Ureter (tissue), 1 donor: ENCODE measurements around the gene FOLR3. TPM values are rescaled to one million over a fixed set of nuclear protein-coding genes. Genes with fewer than 3 reads are reported as not detected.
"Not testable (repeated sequence)": the region's sequence is repeated elsewhere in the genome, so short reads cannot be mapped to it uniquely, and the experiment has no call there.

Experiments used
- DNase-seq: peaks from one replicate; pipeline ENCODE4 v3.0.0-alpha.2; 2020; ENCODE audit warnings: low spot score
- total RNA-seq: library from RNA; stranded (reverse); gene quantifications from one replicate; pipeline ENCODE4 v1.2.4, GENCODE V29; 2023
- donor health status: DM: yes; HTN: yes; CAD: no.

Gene FOLR3
- total RNA-seq, 1 donor from 2014 or later, result not detected

DNA sequence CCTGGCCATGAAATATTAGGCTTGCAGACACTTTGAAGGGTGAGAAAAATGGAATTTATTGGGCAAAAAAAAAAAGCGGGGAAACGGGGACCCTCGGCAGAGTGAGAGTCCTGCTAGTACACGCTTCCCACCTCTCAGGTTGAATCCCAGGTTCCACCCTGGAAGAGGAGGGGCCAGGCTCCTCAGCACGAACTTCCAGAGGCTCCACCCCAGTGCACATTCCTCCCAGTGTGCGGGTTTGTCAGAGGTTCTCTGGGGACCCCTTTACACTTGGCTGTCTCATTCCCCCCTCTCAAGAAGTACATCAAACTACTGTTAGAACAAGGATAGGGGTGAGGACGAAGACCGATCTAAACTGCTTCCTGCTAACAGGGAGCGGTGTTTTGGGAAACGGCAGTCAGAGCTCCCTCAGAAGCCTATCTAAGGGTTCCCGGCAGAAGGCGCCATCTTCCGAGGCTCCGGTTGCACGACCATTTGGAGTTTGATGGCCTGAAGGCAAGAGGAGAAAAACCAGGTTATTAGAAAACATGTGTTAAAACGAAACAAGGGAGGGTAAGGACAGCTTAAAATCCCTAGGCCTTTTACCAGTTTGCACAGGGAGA, 27.5 kb downstream of the FOLR3 start:
- no peak for DNase-seq

GRCh38 chr11:72164187-72164586, 28.7 kb downstream of the FOLR3 start:
- not testable (repeated sequence) for DNase-seq

DNA sequence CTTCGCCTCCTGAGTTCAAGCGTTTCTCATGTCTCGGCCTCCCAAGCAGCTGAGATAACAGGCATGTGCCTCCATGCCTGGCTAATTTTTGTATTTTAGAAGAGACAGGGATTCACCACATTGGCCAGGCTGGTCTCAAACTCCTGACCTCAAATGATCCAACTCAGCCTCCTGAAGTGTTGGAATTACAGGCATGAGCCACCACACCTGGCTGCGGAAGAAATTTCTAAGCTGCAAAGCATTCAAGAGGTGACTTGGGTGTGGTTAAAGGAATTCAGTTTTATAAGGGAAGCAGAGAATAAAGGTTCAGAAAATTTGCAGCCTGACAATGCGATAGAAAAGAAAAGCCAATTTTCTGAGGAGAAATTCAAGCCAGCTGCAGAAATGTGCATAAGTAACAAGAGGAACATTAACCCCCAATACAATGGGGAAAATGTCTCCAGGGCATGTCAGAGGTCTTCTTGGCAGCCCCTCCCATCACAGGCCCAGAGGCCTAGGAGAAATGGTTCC, 33.6 kb downstream of the FOLR3 start:
- DNase-seq, result not testable (repeated sequence)

DNA sequence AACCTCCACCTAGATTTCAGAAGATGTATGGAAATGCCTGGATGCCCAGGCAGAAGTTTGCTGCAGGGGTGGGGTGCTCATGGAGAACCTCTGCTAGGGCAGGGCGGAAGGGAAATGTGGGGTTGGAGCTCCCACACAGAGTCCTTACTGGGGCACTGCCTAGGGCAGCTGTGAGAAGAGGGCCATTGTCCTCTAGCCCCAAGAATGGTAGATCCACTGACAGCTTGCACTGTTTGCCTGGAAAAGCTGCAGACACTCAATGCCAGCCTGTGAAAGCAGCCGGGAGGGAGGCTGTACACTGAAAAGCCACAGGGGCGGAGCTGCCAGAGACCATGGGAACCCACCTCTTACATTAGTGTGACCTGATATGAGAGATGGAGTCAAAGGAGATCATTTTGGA, 34.2 kb downstream of the FOLR3 start:
- not testable (repeated sequence) for DNase-seq

GRCh38 chr11:72172043-72172442, 36.5 kb downstream of the FOLR3 start:
- DNase-seq, result not testable (repeated sequence)

- DNase-seq, result no peak
These were observed 37.8 kb downstream of the FOLR3 start for GRCh38 chr11:72173291-72173690.

DNA sequence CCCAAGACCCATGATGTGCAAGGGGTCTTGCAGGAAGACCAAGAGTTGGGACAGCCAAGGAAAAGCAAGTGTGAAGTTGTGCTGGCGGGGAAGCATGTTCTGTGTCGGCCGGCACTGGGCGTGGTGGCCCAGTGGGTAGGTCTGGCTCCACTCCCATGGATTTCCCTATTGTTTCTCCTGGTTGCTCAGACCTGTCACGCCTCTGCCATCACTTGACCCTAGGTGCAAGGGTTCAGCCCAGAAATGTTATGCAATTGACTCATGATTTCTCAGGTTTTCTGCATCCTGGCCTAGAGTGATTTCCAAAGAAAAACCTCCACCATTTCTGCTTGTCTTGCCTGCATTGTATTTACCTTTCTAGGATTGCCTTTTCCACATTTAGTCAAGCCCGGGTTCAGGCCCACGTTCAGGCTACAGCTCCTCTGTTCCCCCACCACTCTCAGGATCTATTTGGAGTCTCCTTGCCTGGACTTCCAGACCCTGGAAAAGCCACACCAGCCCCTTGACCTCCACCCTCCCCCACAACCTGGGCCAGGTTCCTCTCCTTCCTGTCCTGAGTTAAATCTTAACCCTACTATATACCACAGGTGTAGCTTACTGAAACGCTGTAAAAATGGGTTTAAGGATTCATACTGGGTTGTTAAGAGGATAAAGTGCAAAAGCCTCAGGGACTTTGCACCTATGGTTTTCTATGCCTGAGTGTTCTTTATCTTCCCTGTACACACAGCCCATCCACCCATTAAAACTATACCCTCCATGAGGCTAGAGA, 39.0 kb downstream of the FOLR3 start:
- DNase-seq, result no peak

GRCh38 chr11:72177656-72178055, 42.1 kb downstream of the FOLR3 start:
- DNase-seq, result no peak

- DNase-seq, result no peak
These were observed 43.7 kb downstream of the FOLR3 start for GRCh38 chr11:72179049-72179803.

GRCh38 chr11:72179804-72180396, 44.4 kb downstream of the FOLR3 start:
- DNase-seq, result no peak

- not testable (repeated sequence) for DNase-seq
These were observed 45.5 kb downstream of the FOLR3 start for GRCh38 chr11:72180892-72181552.

- not testable (repeated sequence) for DNase-seq
These were observed 46.0 kb downstream of the FOLR3 start for GRCh38 chr11:72181553-72181958.

- DNase-seq, result no peak
These were observed 52.7 kb downstream of the FOLR3 start for GRCh38 chr11:72188267-72188666.

Other genes with a start within 250 kb of the FOLR3 start
- 16.6 TPM for gene XNDC1N, start 207.1 kb upstream of the FOLR3 start, total RNA-seq
- gene RNF121, start 206.7 kb upstream of the FOLR3 start, total RNA-seq, result 45.2 TPM
- gene IL18BP, start 136.8 kb upstream of the FOLR3 start, total RNA-seq, result 13.1 TPM
- gene NUMA1, start 55.2 kb upstream of the FOLR3 start, total RNA-seq, result 264 TPM
- gene LRRC51, start 54.9 kb upstream of the FOLR3 start, total RNA-seq, result 22.4 TPM
- gene LAMTOR1, start 32.4 kb upstream of the FOLR3 start, total RNA-seq, result 92.2 TPM
- not detected for gene TOMT, start 29.8 kb upstream of the FOLR3 start, total RNA-seq
- 43.6 TPM for gene ANAPC15, start 23.0 kb upstream of the FOLR3 start, total RNA-seq
- gene FOLR1, start 56.4 kb downstream of the FOLR3 start, total RNA-seq, result 1.7 TPM
- gene FOLR2, start 81.1 kb downstream of the FOLR3 start, total RNA-seq, result 4.5 TPM
- gene INPPL1, start 89.0 kb downstream of the FOLR3 start, total RNA-seq, result 144 TPM
- gene PHOX2A, start 108.5 kb downstream of the FOLR3 start, total RNA-seq, result not detected